Liver (tissue), 3 donors: ENCODE results near the gene LDLRAD4.

Experiments used
- EGR1 ChIP-seq, 2 donors: IDR thresholded peaks; 2 replicates each; pipeline ENCODE4 v1.6.1; 2016 to 2018; ENCODE audit warnings: antibody characterized with exemption in 2 of 2, low read depth in 2 of 2
- FOXA1 ChIP-seq: IDR thresholded peaks from 2 replicates; pipeline ENCODE4 v1.6.1; 2016; ENCODE audit warnings: antibody characterized with exemption
- GABPA ChIP-seq, 2 donors: IDR thresholded peaks in 1 of 2; conservative IDR thresholded peaks in 1 of 2; 2 replicates each; pipeline ENCODE4 v1.6.1; 2016; ENCODE audit warnings: antibody characterized with exemption in 2 of 2, mild to moderate bottlenecking in 1 of 2, moderate library complexity in 1 of 2
- JUND ChIP-seq, 2 donors: IDR thresholded peaks; 2 replicates each; pipeline ENCODE4 v1.6.1; 2016; ENCODE audit warnings: antibody characterized with exemption in 2 of 2
- RXRA ChIP-seq, 2 donors: IDR thresholded peaks; 2 replicates each; pipeline ENCODE4 v1.6.1; 2017 to 2018; ENCODE audit warnings: antibody characterized with exemption in 2 of 2, mild to moderate bottlenecking in 1 of 2
- SP1 ChIP-seq: IDR thresholded peaks from 2 replicates; pipeline ENCODE4 v1.6.1; 2018; ENCODE audit warnings: antibody characterized with exemption, mild to moderate bottlenecking
- TAF1 ChIP-seq: conservative IDR thresholded peaks from 2 replicates; pipeline ENCODE4 v1.6.1; 2016; ENCODE audit warnings: antibody characterized with exemption, mild to moderate bottlenecking
- TF ChIP-seq, protein P1 (sequence below): fragments of 150-350 bp; IDR thresholded peaks from 2 replicates; pipeline ENCODE4 v1.5.1; 2017; ENCODE audit warnings: improper control_type of control experiment, low read depth, low read length; ENCODE audit not compliant: missing input control
- TF ChIP-seq, protein P2 (sequence below): IDR thresholded peaks from 2 replicates; pipeline ENCODE4 v1.6.1; 2016; ENCODE audit warnings: antibody characterized with exemption, mild to moderate bottlenecking
- donor health status: healthy.
- donor health status: healthy.

DNA sequence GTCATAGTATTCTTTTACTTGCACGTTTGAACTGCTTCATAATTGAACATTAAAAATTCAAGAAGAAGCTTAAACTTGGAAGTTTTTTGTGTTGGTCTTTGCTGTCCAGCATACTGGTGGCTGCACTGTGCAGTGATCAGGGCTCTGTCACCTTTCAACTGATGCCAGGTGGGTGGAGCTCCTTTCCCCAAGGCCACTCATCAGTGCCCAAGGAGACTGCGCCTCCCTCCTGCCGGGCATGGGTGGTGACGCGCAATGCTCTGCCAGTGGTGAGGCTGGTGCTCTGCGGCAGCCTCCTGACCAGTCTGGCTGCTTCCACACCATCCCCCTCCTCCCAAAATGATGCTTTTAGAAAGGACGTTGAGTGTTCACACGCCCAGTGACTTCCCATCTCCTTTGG is 16.0 kb upstream of the LDLRAD4 start:
- TF ChIP-seq SP1: no peak
- TF ChIP-seq, protein P1, sequence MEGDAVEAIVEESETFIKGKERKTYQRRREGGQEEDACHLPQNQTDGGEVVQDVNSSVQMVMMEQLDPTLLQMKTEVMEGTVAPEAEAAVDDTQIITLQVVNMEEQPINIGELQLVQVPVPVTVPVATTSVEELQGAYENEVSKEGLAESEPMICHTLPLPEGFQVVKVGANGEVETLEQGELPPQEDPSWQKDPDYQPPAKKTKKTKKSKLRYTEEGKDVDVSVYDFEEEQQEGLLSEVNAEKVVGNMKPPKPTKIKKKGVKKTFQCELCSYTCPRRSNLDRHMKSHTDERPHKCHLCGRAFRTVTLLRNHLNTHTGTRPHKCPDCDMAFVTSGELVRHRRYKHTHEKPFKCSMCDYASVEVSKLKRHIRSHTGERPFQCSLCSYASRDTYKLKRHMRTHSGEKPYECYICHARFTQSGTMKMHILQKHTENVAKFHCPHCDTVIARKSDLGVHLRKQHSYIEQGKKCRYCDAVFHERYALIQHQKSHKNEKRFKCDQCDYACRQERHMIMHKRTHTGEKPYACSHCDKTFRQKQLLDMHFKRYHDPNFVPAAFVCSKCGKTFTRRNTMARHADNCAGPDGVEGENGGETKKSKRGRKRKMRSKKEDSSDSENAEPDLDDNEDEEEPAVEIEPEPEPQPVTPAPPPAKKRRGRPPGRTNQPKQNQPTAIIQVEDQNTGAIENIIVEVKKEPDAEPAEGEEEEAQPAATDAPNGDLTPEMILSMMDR: no peak
- no peak for TF ChIP-seq RXRA (IDR thresholded peaks at IDR 0.05)
- no peak for TF ChIP-seq FOXA1
- no peak for TF ChIP-seq EGR1 (IDR thresholded peaks at IDR 0.05; ENCODE audit: low read depth in 2 of 2)
- no peak for TF ChIP-seq GABPA (IDR thresholded peaks at IDR 0.05 in 1 of 2, conservative IDR thresholded peaks at IDR 0.05 in 1 of 2)
- TF ChIP-seq TAF1: no peak
- TF ChIP-seq, protein P2, sequence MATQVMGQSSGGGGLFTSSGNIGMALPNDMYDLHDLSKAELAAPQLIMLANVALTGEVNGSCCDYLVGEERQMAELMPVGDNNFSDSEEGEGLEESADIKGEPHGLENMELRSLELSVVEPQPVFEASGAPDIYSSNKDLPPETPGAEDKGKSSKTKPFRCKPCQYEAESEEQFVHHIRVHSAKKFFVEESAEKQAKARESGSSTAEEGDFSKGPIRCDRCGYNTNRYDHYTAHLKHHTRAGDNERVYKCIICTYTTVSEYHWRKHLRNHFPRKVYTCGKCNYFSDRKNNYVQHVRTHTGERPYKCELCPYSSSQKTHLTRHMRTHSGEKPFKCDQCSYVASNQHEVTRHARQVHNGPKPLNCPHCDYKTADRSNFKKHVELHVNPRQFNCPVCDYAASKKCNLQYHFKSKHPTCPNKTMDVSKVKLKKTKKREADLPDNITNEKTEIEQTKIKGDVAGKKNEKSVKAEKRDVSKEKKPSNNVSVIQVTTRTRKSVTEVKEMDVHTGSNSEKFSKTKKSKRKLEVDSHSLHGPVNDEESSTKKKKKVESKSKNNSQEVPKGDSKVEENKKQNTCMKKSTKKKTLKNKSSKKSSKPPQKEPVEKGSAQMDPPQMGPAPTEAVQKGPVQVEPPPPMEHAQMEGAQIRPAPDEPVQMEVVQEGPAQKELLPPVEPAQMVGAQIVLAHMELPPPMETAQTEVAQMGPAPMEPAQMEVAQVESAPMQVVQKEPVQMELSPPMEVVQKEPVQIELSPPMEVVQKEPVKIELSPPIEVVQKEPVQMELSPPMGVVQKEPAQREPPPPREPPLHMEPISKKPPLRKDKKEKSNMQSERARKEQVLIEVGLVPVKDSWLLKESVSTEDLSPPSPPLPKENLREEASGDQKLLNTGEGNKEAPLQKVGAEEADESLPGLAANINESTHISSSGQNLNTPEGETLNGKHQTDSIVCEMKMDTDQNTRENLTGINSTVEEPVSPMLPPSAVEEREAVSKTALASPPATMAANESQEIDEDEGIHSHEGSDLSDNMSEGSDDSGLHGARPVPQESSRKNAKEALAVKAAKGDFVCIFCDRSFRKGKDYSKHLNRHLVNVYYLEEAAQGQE: no peak
- TF ChIP-seq JUND (IDR thresholded peaks at IDR 0.05): no peak
